Mesenteric fat pad (tissue), 1 donor: ENCODE results near the gene PROSER2. TPM values are rescaled to one million over a fixed set of nuclear protein-coding genes. Genes with fewer than 3 reads are reported as not detected.
"Not testable (repeated sequence)": the region's sequence is repeated elsewhere in the genome, so short reads cannot be mapped to it uniquely, and the experiment has no call there.

ENCODE experiments used
- DNase-seq: peaks from one replicate; pipeline ENCODE4 v3.0.0-alpha.2; 2020; ENCODE audit warnings: low spot score
- total RNA-seq: library from RNA; stranded (reverse); fragmentation: NEBNext Ultra II Directional; extraction: Animal tissue kit (Norgen Biotek cat#: 25700); gene quantifications from one replicate; pipeline ENCODE4 v1.2.1, GENCODE V29; 2021
- donor health status: DM: yes; HTN: yes; CAD: no.

PROSER2 gene
- total RNA-seq, 1 donor from 2014 or later = 9.1 TPM

DNA sequence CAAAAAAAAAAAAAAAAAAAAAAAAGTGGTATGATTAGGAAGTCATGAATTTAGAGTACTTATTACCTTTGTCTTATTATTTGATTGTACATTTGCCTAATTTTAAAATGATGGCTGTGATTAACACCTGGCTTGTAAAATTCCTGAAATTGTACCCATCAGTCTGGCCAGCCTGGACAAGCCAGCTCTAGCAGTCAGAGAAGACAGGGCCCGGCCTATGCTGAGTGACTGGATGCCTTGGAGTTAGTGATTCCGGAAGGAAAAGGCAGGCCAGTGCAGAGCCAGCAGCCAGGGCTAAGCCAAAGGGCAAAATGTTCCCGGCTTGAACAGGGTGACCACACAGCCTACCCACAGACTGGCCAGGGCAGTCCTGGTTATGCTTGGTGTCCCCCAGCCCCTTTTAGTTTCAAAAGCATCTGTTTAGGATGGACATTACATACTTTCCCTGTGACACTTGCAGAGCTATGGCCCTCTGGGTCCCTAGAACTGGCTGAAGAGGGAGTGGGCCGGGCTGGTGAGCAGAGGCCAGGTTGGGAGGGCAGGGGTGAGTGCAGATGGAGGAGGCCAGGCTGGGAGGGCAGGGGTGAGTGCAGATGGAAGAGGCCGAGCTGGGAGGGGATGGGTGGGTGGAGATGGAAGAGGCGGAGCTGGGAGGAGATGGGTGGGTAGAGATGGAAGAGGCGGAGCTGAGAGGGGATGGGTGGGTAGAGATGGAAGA lies 61.7 kb downstream of the PROSER2 start:
- no peak for DNase-seq

- no peak for DNase-seq
These were observed 62.4 kb downstream of the PROSER2 start for GRCh38 chr10:11885437-11886137.

DNA sequence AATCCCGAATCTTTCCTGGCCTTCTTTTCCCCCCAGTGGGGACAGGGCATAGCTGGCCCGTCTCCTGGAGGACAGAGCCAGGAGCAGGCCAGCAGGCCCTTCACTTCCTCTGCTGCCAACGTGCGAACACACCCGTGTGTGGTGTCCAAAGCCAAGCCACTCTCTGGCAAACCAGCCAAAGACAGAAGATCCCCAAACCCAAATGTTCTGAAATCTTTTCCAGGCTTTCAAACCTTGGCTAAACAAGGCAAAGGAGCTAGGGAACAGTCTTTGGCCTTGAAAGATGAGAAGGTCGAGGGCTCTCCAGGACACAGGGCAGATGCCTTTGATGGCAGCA lies 63.0 kb downstream of the PROSER2 start:
- DNase-seq = no peak

DNA sequence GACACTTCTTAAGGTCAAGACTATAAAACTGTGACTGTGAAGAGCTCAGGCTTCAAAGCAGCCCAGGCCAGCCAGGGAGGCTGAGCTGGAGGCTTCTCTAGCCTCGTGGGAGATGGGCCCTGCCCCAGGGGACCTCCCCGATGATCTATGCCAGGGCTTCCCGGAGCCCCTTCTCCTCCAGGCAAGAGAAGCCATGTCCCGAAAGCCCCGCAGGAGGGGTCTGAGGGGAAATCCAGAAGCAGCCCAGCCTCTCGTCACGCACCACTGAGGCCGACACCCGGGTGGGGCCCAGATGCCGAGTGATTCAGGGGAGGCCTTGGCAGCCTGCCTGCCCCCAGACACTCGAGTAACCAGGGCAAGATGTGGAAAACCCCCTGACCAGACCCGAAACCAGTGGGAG lies 63.7 kb downstream of the PROSER2 start:
- DNase-seq = no peak

GRCh38 chr10:11887381-11888227 lies 64.4 kb downstream of the PROSER2 start:
- no peak for DNase-seq

GRCh38 chr10:11889263-11889662 lies 66.1 kb downstream of the PROSER2 start:
- not testable (repeated sequence) for DNase-seq

DNA sequence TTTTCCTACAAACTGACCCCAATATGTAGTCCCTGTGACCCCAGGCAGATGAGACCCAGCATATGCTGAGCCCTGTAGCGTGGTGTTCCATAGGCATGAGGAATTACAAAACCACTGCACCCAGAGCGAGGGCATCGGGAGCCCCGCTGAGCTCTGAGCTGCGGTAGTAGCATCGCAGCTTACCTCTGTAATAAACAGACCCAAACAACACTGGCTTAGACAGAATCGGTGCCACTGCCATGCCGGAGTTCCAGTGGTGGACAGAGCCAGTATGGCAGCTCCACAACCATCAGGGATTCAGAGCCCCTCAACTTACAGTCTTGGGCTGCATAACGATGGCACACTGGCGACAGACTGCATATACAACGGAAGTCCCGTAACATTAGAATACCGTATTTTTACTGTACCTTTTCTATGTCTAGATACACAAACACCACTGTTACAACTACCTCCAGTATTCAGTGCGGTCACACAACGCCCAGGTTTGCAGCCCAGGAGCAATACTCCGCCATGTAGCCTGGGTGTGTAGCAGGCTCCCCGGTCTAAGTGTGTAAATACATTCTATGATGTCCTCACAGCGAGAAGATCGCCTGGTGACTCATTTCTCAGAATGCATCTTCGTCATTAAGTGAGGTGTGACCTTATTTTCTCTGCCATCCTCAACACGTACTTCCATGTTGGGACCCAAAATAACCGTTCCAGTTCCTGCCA lies 68.8 kb downstream of the PROSER2 start:
- DNase-seq = no peak

GRCh38 chr10:11893749-11894278 lies 70.7 kb downstream of the PROSER2 start:
- DNase-seq = no peak

- no peak for DNase-seq
These were observed 71.4 kb downstream of the PROSER2 start for GRCh38 chr10:11894381-11895107.

DNA sequence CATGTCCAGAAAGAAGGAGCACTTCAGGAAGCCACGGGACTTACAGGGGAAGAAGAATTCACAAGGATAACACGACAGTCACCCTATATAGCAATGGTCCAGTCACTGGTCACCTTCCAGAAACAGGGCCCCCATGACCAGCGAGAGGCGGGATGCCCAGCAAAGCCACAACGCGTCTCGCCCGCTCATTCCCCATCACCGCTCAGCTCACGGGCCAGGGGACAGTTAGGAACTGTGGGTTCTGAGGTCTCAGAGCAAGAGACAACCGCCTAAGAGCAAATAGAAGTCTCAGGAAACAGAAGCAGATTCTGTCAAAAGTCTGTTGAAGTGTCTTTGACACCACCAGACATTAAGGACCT lies 71.9 kb downstream of the PROSER2 start:
- DNase-seq = no peak

- DNase-seq = no peak
These were observed 72.4 kb downstream of the PROSER2 start for GRCh38 chr10:11895598-11895997.

GRCh38 chr10:11896549-11897200 lies 73.5 kb downstream of the PROSER2 start:
- no peak for DNase-seq

DNA sequence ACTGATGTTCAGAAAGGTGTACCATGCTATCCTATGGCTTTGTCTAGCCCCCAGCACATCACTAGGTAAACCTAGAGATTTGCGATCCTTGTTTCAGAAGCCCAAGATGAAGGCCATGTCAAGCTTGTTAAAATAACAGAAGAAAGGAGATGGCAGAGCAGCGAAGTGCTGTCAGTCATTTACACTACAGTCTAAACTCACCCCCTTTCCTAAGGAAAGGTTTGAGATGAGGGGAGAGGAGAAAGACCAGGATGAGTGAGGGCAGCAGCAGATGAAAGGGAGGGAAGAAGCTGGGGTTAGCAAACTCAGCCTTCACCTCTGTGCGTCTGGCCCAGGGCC lies 74.8 kb downstream of the PROSER2 start:
- DNase-seq = no peak

- DNase-seq = no peak
These were observed 75.4 kb downstream of the PROSER2 start for GRCh38 chr10:11898372-11899066.

DNA sequence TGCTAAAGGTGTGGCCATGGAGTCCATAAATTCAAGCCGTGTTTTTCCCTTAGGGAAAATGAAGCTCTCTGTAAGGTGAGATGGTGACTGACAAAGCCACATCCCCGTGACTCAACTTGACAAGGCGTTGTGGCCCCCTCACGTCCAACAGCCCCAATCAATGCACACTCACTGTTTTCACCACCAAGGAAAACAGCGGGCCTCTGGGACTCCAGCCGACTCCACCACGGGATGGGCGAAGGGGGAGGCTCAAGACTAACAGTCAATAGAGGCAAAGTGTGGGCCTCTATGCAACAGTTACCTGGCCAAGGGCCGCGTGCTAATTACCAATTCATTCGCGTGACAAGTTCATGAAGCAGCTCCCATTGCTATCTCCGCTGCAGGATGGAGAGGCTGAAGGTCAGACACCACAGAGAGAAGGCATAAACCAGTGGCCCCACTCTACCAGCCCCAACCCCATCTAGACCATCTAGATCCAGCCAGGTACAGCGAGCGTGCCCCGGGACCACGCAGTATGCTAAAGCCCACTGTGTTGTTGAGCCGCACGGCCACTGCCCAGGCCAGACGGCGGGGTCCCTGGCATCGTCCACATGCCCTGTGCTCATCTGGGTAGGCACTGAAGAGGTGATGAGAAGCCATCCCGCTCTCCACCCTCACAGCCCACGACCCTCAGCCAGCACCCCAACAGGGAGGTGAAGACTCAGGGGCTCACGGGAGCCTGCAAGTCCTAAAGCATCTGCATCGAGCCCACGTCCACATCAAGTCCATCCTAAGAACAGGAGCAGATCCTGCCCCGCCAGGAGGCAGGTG lies 76.1 kb downstream of the PROSER2 start:
- no peak for DNase-seq

DNA sequence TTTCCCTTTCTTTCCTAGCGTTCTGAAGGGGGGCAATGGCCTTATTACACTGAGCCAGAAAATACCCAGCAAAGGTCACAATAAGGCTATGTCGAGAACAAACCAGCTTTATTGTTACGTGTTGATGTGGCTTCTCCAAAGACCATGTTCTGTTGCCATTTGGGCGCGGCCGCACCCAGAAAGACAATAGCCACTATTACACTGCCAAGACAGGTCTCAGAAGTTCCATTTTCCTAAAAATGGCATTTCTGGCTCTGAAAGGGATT lies 77.8 kb downstream of the PROSER2 start:
- DNase-seq = no peak

GRCh38 chr10:11901454-11901832 lies 78.3 kb downstream of the PROSER2 start:
- no peak for DNase-seq

- DNase-seq = no peak
These were observed 78.8 kb downstream of the PROSER2 start for GRCh38 chr10:11901833-11902475.

- no peak for DNase-seq
These were observed 79.5 kb downstream of the PROSER2 start for GRCh38 chr10:11902646-11903045.
